Cardiac muscle cell (in vitro differentiated cells and primary cell): ENCODE data around the gene ENOSF1. TPM values are rescaled to one million over a fixed set of nuclear protein-coding genes. Genes with fewer than 3 reads are reported as not detected.

Source experiments
- DNase-seq, 2 donors: peaks; one replicate each; pipeline versions ENCODE4 v3.0.0 to v3.0.0-alpha.2; 2010 to 2017; ENCODE audit warnings: low read depth in 1 of 2, low spot score in 1 of 2
- H3K27ac ChIP-seq: fragments of 200-600 bp; sonication (generic); 2 replicates; pipeline ENCODE4 v1.5.1; 2016
- H3K27me3 ChIP-seq: fragments of 200-600 bp; sonication (generic); 2 replicates; pipeline ENCODE4 v1.6.0; 2016; ENCODE audit warnings: control low read depth
- H3K36me3 ChIP-seq: fragments of 200-600 bp; sonication (generic); 2 replicates; pipeline ENCODE4 v1.5.1; 2016; ENCODE audit warnings: control low read depth
- H3K4me1 ChIP-seq: fragments of 200-600 bp; sonication (generic); 2 replicates; pipeline ENCODE4 v1.8.1; 2017; ENCODE audit warnings: low read depth, mild to moderate bottlenecking, mixed run types
- H3K4me3 ChIP-seq: fragments of 200-600 bp; sonication (generic); 2 replicates; pipeline ENCODE4 v1.5.1; 2016; ENCODE audit warnings: mild to moderate bottlenecking
- H3K9me3 ChIP-seq: fragments of 200-600 bp; sonication (generic); 2 replicates; pipeline ENCODE4 v1.5.1; 2017; ENCODE audit warnings: low read depth, mild to moderate bottlenecking, control low read depth
- CTCF ChIP-seq: IDR thresholded peaks from 2 replicates; pipeline ENCODE4 v1.5.1; 2012; ENCODE audit warnings: low read depth, mild to moderate bottlenecking, low read length
- polyA plus RNA-seq: library from polyadenylated mRNA; unstranded; fragments of >200 nt; fragmentation: Nextera tagmentation; extraction: Ambion mirVana; gene quantifications from 2 replicates; pipeline ENCODE4 v1.2.1, GENCODE V29; 2016
- total RNA-seq: library from RNA; depleted of rRNA; stranded (reverse); fragments of >200 nt; gene quantifications from 2 replicates; pipeline ENCODE4 v1.2.3, GENCODE V29; 2016

ENOSF1 gene
- total and polyA plus RNA-seq, 2 experiments from 2014 or later: 66.7 to 72.0 TPM

- Histone ChIP-seq H3K27me3 (no peaks in the 10 kb centered on the region), H3K4me1 (no peaks in the 10 kb centered on the region), H3K9me3 (no peaks in the 10 kb centered on the region), H3K27ac (peak overlapping the region; percentile 73), H3K4me3 (peak overlapping the region; percentile 83), H3K36me3 (no peaks in the 10 kb centered on the region)
- DNase-seq: peak; percentile 90 to 94
- TF ChIP-seq CTCF: no peak
Measured at GRCh38 chr18:658001-658946, 54.2 kb downstream of the ENOSF1 start.

- no peak for TF ChIP-seq CTCF
- Histone ChIP-seq H3K9me3 (no peaks in the 10 kb centered on the region), H3K27ac (peak within 1 kb of the TSS; percentile 73), H3K4me1 (no peaks in the 10 kb centered on the region), H3K27me3 (no peaks in the 10 kb centered on the region), H3K36me3 (no peaks in the 10 kb centered on the region), H3K4me3 (peak within 1 kb of the TSS; percentile 83)
- peak; percentile 61 to 79 for DNase-seq
Measured at GRCh38 chr18:657311-658000, 55.0 kb downstream of the ENOSF1 start, which contains the start of gene TYMS. TSS of gene TYMS (plus strand) at chr18:657653. CDS start at chr18:657743, 90 bp downstream.

- H3K27me3 ChIP-seq: no peaks in the 10 kb centered on the region
- H3K4me3 ChIP-seq: no peak overlapping the region
- H3K9me3 ChIP-seq: no peaks in the 10 kb centered on the region
- DNase-seq: no peak
- H3K4me1 ChIP-seq: no peaks in the 10 kb centered on the region
- H3K36me3 ChIP-seq: no peaks in the 10 kb centered on the region
- no peak overlapping the region for H3K27ac ChIP-seq
- no peak for TF ChIP-seq CTCF
Measured at GRCh38 chr18:655445-655844, 57.0 kb downstream of the ENOSF1 start.

GRCh38 chr18:654601-655000 is 57.8 kb downstream of the ENOSF1 start:
- Histone ChIP-seq H3K4me3 (no peak overlapping the region), H3K9me3 (no peaks in the 10 kb centered on the region), H3K27me3 (no peaks in the 10 kb centered on the region), H3K4me1 (no peaks in the 10 kb centered on the region), H3K27ac (no peak overlapping the region), H3K36me3 (no peaks in the 10 kb centered on the region)
- no peak for DNase-seq
- no peak for TF ChIP-seq CTCF

GRCh38 chr18:653512-653911 is 58.9 kb downstream of the ENOSF1 start:
- no peaks in the 10 kb centered on the region for H3K4me1 ChIP-seq
- H3K27me3 ChIP-seq: no peaks in the 10 kb centered on the region
- H3K27ac ChIP-seq: no peak overlapping the region
- no peak for DNase-seq
- no peak for TF ChIP-seq CTCF
- H3K9me3 ChIP-seq: no peaks in the 10 kb centered on the region
- no peaks in the 10 kb centered on the region for H3K36me3 ChIP-seq
- H3K4me3 ChIP-seq: no peak overlapping the region
